Mesenchymal stem cell (in vitro differentiated cells and primary cell): Measurements from ENCODE around the gene MAP4K5.

Experiments
- DNase-seq: peaks from one replicate; pipeline ENCODE4 v3.0.0-alpha.2; 2013
- H2AFZ ChIP-seq: one replicate; pipeline ENCODE4 v1.6.1; 2013; ENCODE audit warnings: low read depth, mild to moderate bottlenecking, control low read depth, inconsistent platforms, low read length, moderate library complexity
- H2AK5ac ChIP-seq: 2 replicates; pipeline ENCODE4 v1.6.1; 2013; ENCODE audit warnings: low read length, moderate library complexity, mild to moderate bottlenecking, inconsistent platforms; ENCODE audit not compliant: severe bottlenecking
- H2BK120ac ChIP-seq: one replicate; pipeline ENCODE4 v1.6.1; 2013; ENCODE audit warnings: low read depth, mild to moderate bottlenecking, inconsistent platforms, low read length, moderate library complexity
- H2BK12ac ChIP-seq, 2 experiments: one replicate each; pipeline ENCODE4 v1.6.1; 2013; ENCODE audit warnings: inconsistent platforms in 2 of 2, low read length in 2 of 2, mild to moderate bottlenecking in 2 of 2, moderate library complexity in 2 of 2, control low read depth in 1 of 2
- H2BK15ac ChIP-seq: one replicate; pipeline ENCODE4 v1.6.1; 2013; ENCODE audit warnings: mild to moderate bottlenecking, low read depth, inconsistent platforms; ENCODE audit not compliant: poor library complexity, severe bottlenecking
- H2BK5ac ChIP-seq: 2 replicates; pipeline ENCODE4 v1.6.1; 2013; ENCODE audit warnings: low read depth, mild to moderate bottlenecking, low read length, control low read depth, inconsistent platforms; ENCODE audit not compliant: poor library complexity, severe bottlenecking
- H3K14ac ChIP-seq, 2 experiments: one replicate each; pipeline ENCODE4 v1.6.1; 2013; ENCODE audit warnings: inconsistent platforms in 2 of 2, low read length in 2 of 2, control low read depth in 1 of 2, mild to moderate bottlenecking in 1 of 2, moderate library complexity in 1 of 2
- H3K18ac ChIP-seq, 2 experiments: one replicate each; pipeline ENCODE4 v1.6.1; 2013; ENCODE audit warnings: inconsistent platforms in 2 of 2, low read length in 2 of 2, control low read depth in 1 of 2, low read depth in 1 of 2, mild to moderate bottlenecking in 1 of 2
- H3K23ac ChIP-seq, 2 experiments: one replicate each; pipeline ENCODE4 v1.6.1; 2013; ENCODE audit warnings: inconsistent platforms in 2 of 2, low read length in 2 of 2, mild to moderate bottlenecking in 2 of 2, moderate library complexity in 2 of 2, control low read depth in 1 of 2
- H3K27ac ChIP-seq: 2 replicates; pipeline ENCODE4 v1.5.1; 2013; ENCODE audit warnings: mild to moderate bottlenecking, moderate library complexity, low read length, control low read depth, inconsistent platforms; ENCODE audit not compliant: poor library complexity, severe bottlenecking
- H3K27me3 ChIP-seq, 2 experiments: 2 replicates each; pipeline versions ENCODE4 v1.6.1 to v1.7.0; 2013; ENCODE audit warnings: low read length in 2 of 2, mild to moderate bottlenecking in 2 of 2, moderate library complexity in 2 of 2, control low read depth in 1 of 2, inconsistent platforms in 1 of 2; ENCODE audit not compliant: control insufficient read depth in 1 of 2, insufficient read depth in 1 of 2
- H3K36me3 ChIP-seq, 2 experiments: 2 replicates each; pipeline versions ENCODE4 v1.6.1 to v1.7.0; 2013; ENCODE audit warnings: low read length in 2 of 2, control low read depth in 1 of 2, inconsistent platforms in 1 of 2, low read depth in 1 of 2, mild to moderate bottlenecking in 1 of 2; ENCODE audit not compliant: insufficient read depth in 2 of 2, control insufficient read depth in 1 of 2
- H3K4ac ChIP-seq, 2 experiments: one replicate each; pipeline ENCODE4 v1.6.1; 2013; ENCODE audit warnings: inconsistent platforms in 2 of 2, low read length in 2 of 2, mild to moderate bottlenecking in 2 of 2, moderate library complexity in 2 of 2, control low read depth in 1 of 2, low read depth in 1 of 2
- H3K4me1 ChIP-seq: 2 replicates; pipeline ENCODE4 v1.6.1; 2013; ENCODE audit warnings: low read depth, low read length, control low read depth; ENCODE audit not compliant: control insufficient read depth, insufficient read depth
- H3K4me2 ChIP-seq: 2 replicates; pipeline ENCODE4 v1.6.1; 2013; ENCODE audit warnings: low read length, mild to moderate bottlenecking, inconsistent platforms; ENCODE audit not compliant: poor library complexity, severe bottlenecking
- H3K4me3 ChIP-seq, 2 experiments: 2 replicates each; pipeline versions ENCODE4 v1.5.1 to v1.7.0; 2013; ENCODE audit warnings: low read length in 2 of 2, mild to moderate bottlenecking in 2 of 2, control low read depth in 1 of 2, low read depth in 1 of 2; ENCODE audit not compliant: insufficient read depth in 1 of 2
- H3K79me1 ChIP-seq: replicated peaks from 2 replicates; pipeline ENCODE4 v1.6.1; 2013; ENCODE audit warnings: mild to moderate bottlenecking, control low read depth, low read length, inconsistent platforms; ENCODE audit not compliant: poor library complexity, severe bottlenecking
- H3K9ac ChIP-seq: 2 replicates; pipeline ENCODE4 v1.7.0; 2013; ENCODE audit warnings: mild to moderate bottlenecking, low read length, moderate library complexity
- H3K9me3 ChIP-seq: 2 replicates; pipeline ENCODE4 v1.7.0; 2013; ENCODE audit warnings: mild to moderate bottlenecking, low read length; ENCODE audit not compliant: control insufficient read depth
- H4K8ac ChIP-seq: one replicate; pipeline ENCODE4 v1.6.1; 2013; ENCODE audit warnings: inconsistent platforms, mild to moderate bottlenecking, low read length, moderate library complexity
- H4K91ac ChIP-seq: one replicate; pipeline ENCODE4 v1.6.1; 2013; ENCODE audit warnings: mild to moderate bottlenecking, low read length, inconsistent platforms
- WGBS: methylation state at CpG from one replicate; pipeline ENCODE4 v1.1.7; 2013; ENCODE audit warnings: mixed read lengths; 5-methylcytosine and 5-hydroxymethylcytosine counted together

Gene MAP4K5

DNA sequence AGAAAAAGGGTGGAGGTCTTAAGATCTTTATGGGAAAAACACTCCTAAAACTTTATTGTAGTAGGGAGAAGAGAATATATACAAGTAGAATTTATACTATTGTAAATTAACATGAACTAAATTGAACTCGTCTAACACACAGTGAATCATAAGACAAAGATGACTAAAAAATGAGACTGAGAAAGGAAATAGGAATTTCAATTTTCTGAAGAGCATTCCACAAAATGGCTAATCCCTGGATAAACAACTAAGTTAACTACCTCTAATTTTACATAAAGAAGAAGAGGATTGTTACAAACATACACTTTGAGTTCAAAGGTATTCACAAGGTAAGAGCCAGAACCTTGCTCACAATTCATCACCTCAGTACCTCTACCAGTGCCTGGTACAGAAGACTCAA is 2.0 kb downstream of the MAP4K5 start:
- no peak overlapping the region for H2BK12ac ChIP-seq
- peaks cover 3 to 6% of the 10 kb centered on the region in 2 experiments for H3K36me3 ChIP-seq
- peak; percentile 22 for DNase-seq
- peak overlapping the region; percentile 97 for H3K9ac ChIP-seq
- peak overlapping the region; percentile 68 for H3K4me2 ChIP-seq
- peak overlapping the region; percentile 61 for H3K27ac ChIP-seq
- no peak overlapping the region for H3K4ac ChIP-seq
- no peak overlapping the region for H2AK5ac ChIP-seq
- H3K23ac ChIP-seq = no peak overlapping the region
- H3K14ac ChIP-seq = no peak overlapping the region
- H2BK15ac ChIP-seq = no peak overlapping the region
- H3K9me3 ChIP-seq = no peaks in the 10 kb centered on the region
- H2BK120ac ChIP-seq = no peak overlapping the region
- no CpG with 5 or more reads among the region's 1 CpG for WGBS
- H3K4me3 ChIP-seq = peak overlapping the region in 1 of 2 experiments; percentile 95
- H3K4me1 ChIP-seq = peaks cover 10% of the 10 kb centered on the region
- no peak overlapping the region for H2AFZ ChIP-seq
- H2BK5ac ChIP-seq = no peak overlapping the region
- H3K27me3 ChIP-seq = no peaks in the 10 kb centered on the region
- H3K79me1 ChIP-seq = no peaks in the 10 kb centered on the region
- no peak overlapping the region for H4K8ac ChIP-seq
- no peak overlapping the region for H4K91ac ChIP-seq
- H3K18ac ChIP-seq = no peak overlapping the region

DNA sequence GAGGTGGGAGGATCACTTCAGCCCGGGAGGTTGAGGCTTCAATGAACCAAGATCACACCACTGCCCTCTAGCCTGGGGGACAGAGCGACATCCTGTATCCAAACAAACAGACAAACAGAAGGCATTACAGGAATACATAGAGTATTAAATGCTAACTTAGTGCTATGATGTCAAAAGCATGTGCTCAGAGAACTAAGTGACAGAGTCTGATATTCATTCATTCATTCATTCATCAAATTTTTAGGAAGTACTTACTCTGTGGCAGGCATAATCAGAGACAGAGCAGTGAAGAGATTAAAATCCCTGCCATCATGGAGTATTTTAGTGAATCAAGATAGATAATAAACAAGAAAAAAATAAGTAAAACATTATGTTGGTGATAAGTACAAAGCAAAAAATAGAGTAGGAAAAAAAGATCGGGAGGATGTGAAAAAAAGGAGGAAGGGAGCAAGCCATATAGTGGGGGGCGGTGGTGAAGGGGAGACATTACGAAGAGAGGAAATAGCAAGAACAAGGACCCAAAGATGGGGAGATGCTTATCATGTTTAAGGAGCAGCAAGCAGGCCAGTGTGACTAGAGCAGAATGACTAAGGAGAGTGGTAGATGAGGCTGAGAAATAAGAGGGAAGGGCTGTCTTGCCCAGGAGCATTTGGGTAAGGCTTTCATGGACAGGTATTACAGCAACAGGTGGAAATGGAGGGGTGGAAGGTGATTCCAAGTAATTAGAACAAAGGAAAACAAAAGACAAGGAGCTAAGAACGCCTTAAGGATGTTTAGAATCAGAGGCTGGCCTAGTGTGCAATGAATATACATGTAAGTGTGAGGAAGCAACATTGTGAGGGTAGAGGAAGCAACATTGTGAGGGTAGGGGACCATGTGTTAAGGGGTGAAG is 2.8 kb downstream of the MAP4K5 start:
- no peaks in the 10 kb centered on the region for H3K79me1 ChIP-seq
- no peaks in the 10 kb centered on the region for H3K27me3 ChIP-seq
- H3K14ac ChIP-seq = no peak overlapping the region
- no peak overlapping the region for H3K4ac ChIP-seq
- peak overlapping the region; percentile 44 for H2AK5ac ChIP-seq
- peak overlapping the region in 1 of 2 experiments; percentile 61 for H2BK12ac ChIP-seq
- H3K18ac ChIP-seq = peak overlapping the region in 1 of 2 experiments; percentile 34
- H2BK120ac ChIP-seq = no peak overlapping the region
- H2BK15ac ChIP-seq = no peak overlapping the region
- peaks cover 10% of the 10 kb centered on the region for H3K4me1 ChIP-seq
- H3K36me3 ChIP-seq = peaks cover 3 to 6% of the 10 kb centered on the region in 2 experiments
- peak; percentile 22 for DNase-seq
- H3K27ac ChIP-seq = peak overlapping the region; percentile 17
- H3K4me3 ChIP-seq = peak overlapping the region in 1 of 2 experiments; percentile 95
- H3K4me2 ChIP-seq = peak overlapping the region; percentile 60
- H2BK5ac ChIP-seq = no peak overlapping the region
- H3K9me3 ChIP-seq = no peaks in the 10 kb centered on the region
- no peak overlapping the region for H2AFZ ChIP-seq
- no peak overlapping the region for H4K91ac ChIP-seq
- no peak overlapping the region for H4K8ac ChIP-seq
- WGBS = 67% methylated on average over 5 of the region's 6 CpGs
- peak overlapping the region in 1 of 2 experiments; percentile 23 for H3K23ac ChIP-seq
- H3K9ac ChIP-seq = peak overlapping the region; percentile 97

DNA sequence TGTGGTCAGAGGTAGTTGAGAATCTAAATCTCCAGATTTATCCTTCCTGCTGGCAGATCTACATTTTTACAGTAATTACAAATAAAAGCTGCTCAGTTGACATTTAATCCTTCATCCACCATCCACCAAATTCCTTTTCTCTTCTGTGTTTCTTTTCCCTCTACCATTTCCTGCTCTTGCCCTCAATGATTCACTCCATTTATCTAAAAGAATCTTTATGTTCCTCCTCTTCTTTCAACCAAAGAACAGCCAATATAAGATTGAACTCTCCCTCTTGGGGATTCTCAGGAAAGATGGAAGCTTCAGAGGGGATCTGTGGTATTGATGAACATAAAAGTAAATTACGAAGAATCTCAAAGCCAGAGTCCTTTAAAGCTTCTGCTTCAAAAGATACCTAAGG is 4.4 kb downstream of the MAP4K5 start:
- Histone ChIP-seq H2BK120ac (no peak overlapping the region), H3K18ac (no peak overlapping the region), H2BK15ac (no peak overlapping the region), H3K9me3 (no peaks in the 10 kb centered on the region), H3K79me1 (no peaks in the 10 kb centered on the region), H3K4me1 (peaks cover 10% of the 10 kb centered on the region), H3K27me3 (no peaks in the 10 kb centered on the region), H3K14ac (no peak overlapping the region), H4K91ac (no peak overlapping the region), H2BK5ac (no peak overlapping the region), H3K4ac (no peak overlapping the region), H2AFZ (no peak overlapping the region), H3K4me2 (no peak overlapping the region), H2AK5ac (no peak overlapping the region), H3K27ac (no peak overlapping the region), H3K23ac (no peak overlapping the region), H3K9ac (peak overlapping the region; percentile 24), H3K36me3 (peaks cover 3 to 6% of the 10 kb centered on the region in 2 experiments), H3K4me3 (no peak overlapping the region), H2BK12ac (no peak overlapping the region), H4K8ac (no peak overlapping the region)
- DNase-seq = peak; percentile 44
- WGBS = 40% methylated on average over 1 of the region's 1 CpG

DNA sequence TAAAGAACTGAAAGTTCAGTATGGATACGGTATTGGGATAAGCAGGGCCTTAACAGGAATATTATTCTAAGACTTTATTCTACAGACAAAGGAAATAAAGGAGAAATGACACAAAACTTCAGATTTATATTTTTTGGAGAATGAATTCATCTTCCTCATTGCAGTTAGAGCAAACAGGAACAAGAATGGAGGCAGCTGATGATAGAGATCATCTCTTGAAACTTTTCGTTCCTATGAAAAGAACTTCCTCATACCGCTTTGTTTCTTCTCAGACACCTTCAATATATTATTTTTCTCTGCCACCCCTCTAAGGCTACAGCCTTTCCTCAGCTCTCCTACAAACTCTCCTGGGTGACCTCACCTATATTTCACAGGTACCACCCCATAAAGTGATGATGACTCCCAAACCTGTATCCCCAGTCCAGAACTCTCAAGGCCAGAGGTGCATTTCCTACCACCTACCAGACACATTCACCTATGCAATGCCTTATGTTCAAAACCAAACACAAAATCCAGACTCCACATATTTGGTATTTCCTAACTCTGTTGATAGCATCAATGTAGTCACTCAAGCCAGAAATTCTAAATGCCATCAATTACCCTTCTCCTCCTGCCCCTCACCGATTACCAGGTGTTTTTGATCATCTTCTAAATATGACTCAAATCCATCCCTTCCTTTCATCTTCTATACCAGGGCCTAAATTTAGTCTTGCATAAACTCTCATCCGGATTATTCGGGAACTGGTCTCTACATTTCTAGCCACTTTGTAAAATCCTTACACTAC is 7.4 kb downstream of the MAP4K5 start:
- Histone ChIP-seq H2AFZ (no peak overlapping the region), H2BK15ac (no peak overlapping the region), H3K4me1 (peaks cover 6% of the 10 kb centered on the region), H3K27me3 (no peaks in the 10 kb centered on the region), H3K4me3 (no peak overlapping the region), H3K79me1 (no peaks in the 10 kb centered on the region), H3K36me3 (peaks cover 3 to 6% of the 10 kb centered on the region in 2 experiments), H3K4me2 (no peak overlapping the region), H3K9me3 (no peaks in the 10 kb centered on the region), H3K9ac (no peak overlapping the region), H3K4ac (no peak overlapping the region), H2BK120ac (no peak overlapping the region), H2BK5ac (no peak overlapping the region), H3K18ac (no peak overlapping the region), H3K27ac (no peak overlapping the region), H3K14ac (no peak overlapping the region), H3K23ac (peak overlapping the region in 1 of 2 experiments; percentile 20), H2AK5ac (no peak overlapping the region), H4K8ac (no peak overlapping the region), H4K91ac (no peak overlapping the region), H2BK12ac (no peak overlapping the region)
- no peak for DNase-seq
- 97% methylated on average over 5 of the region's 6 CpGs for WGBS
